Natural killer cell (primary cell): ENCODE results near the gene PDE2A. TPM values are rescaled to one million over a fixed set of nuclear protein-coding genes. Genes with fewer than 3 reads are reported as not detected.

Experiments used
- ATAC-seq, 3 donors: fragments of 150-1000 bp in 2 of 3; fragments of 200-7000 bp in 1 of 3; cut with Tn5 transposase; 1 replicate in 1 of 3; 2 replicates in 2 of 3; pipeline ENCODE4 v1.10.0; 2021; ENCODE audit warnings: mild to moderate bottlenecking in 2 of 3, moderate library complexity in 2 of 3
- DNase-seq, 2 donors: peaks; one replicate each; pipeline versions ENCODE4 v3.0.0 to v3.0.0-alpha.2; 2013 to 2021; ENCODE audit warnings: mixed read lengths in 1 of 2
- H3K27ac ChIP-seq: one replicate; pipeline ENCODE4 v1.5.1; 2013; ENCODE audit warnings: mild to moderate bottlenecking, low read length
- H3K27me3 ChIP-seq: one replicate; pipeline ENCODE4 v1.6.1; 2013; ENCODE audit warnings: low read length; ENCODE audit not compliant: control insufficient read depth, insufficient read depth
- H3K36me3 ChIP-seq: one replicate; pipeline ENCODE4 v1.6.1; 2013; ENCODE audit warnings: low read length; ENCODE audit not compliant: control insufficient read depth, insufficient read depth
- H3K4me1 ChIP-seq: one replicate; pipeline ENCODE4 v1.6.1; 2013; ENCODE audit warnings: low read length; ENCODE audit not compliant: control insufficient read depth, insufficient read depth
- H3K4me3 ChIP-seq: one replicate; pipeline ENCODE4 v1.5.1; 2013; ENCODE audit warnings: low read length
- H3K9me3 ChIP-seq: one replicate; pipeline ENCODE4 v1.6.1; 2013; ENCODE audit warnings: low read length; ENCODE audit not compliant: control insufficient read depth, insufficient read depth
- H3K27ac Mint-ChIP-seq, 2 donors: one replicate each; pipeline ENCODE4 v1.8.0; 2022; ENCODE audit warnings: mild to moderate bottlenecking in 2 of 2, mixed read lengths in 2 of 2, moderate library complexity in 1 of 2
- H3K27me3 Mint-ChIP-seq, 2 donors: one replicate each; pipeline ENCODE4 v1.8.0; 2022; ENCODE audit warnings: low read depth in 2 of 2, mixed read lengths in 2 of 2
- H3K36me3 Mint-ChIP-seq: one replicate; pipeline ENCODE4 v1.8.0; 2022; ENCODE audit warnings: mixed read lengths
- H3K4me1 Mint-ChIP-seq, 2 donors: one replicate each; pipeline ENCODE4 v1.8.0; 2022; ENCODE audit warnings: mixed read lengths in 2 of 2
- H3K4me3 Mint-ChIP-seq: one replicate; pipeline ENCODE4 v1.8.0; 2022; ENCODE audit warnings: mild to moderate bottlenecking, moderate library complexity, mixed read lengths
- H3K9me3 Mint-ChIP-seq, 2 donors: one replicate each; pipeline ENCODE4 v1.8.0; 2022; ENCODE audit warnings: mixed read lengths in 2 of 2
- CTCF ChIP-seq: fragments of 200-600 bp; IDR thresholded peaks from one replicate; pipeline ENCODE4 v1.8.0; 2022; ENCODE audit warnings: antibody characterized with exemption
- WGBS: methylation state at CpG from one replicate; pipeline ENCODE4 v1.1.7; 2013; ENCODE audit warnings: missing lambda C conversion rate; ENCODE audit not compliant: insufficient coverage; 5-methylcytosine and 5-hydroxymethylcytosine counted together
- intact Hi-C: fragments of 100-400 bp; cut with micrococcal nuclease; formaldehyde crosslinking; loops from one replicate; pipeline ENCODE4 v1.14.2; 2022
- total RNA-seq, 4 donors: library from RNA; stranded (reverse); fragments of 120-200 nt in 1 of 4; gene quantifications; one replicate each; pipeline versions ENCODE4 v1.2.3 to v1.2.4, GENCODE V29; 2013 to 2022

PDE2A gene
- total RNA-seq, 3 donors from 2014 or later (not counting 1 experiment from before 2014, with no cell fraction given), result 8.7 to 11.9 (median 9.0) TPM

- Histone ChIP-seq H3K36me3 (no peaks in the 10 kb centered on the region), H3K9me3 (no peaks in the 10 kb centered on the region), H3K27me3 (no peaks in the 10 kb centered on the region), H3K4me1 (no peaks in the 10 kb centered on the region), H3K27ac (no peak overlapping the region), H3K4me3 (no peak overlapping the region)
- no peak for ATAC-seq
- intact Hi-C loops, result no loop called here
- Mint-ChIP-seq H3K36me3 (no peaks in the 10 kb centered on the region), H3K27ac (no peak overlapping the region), H3K4me1 (peaks cover 0 to 5% of the 10 kb centered on the region in 2 donors), H3K4me3 (no peak overlapping the region), H3K9me3 (no peaks in the 10 kb centered on the region), H3K27me3 (peaks cover 5 to 29% of the 10 kb centered on the region in 2 donors)
- DNase-seq, result no peak
- 90% methylated on average over 3 of the region's 3 CpGs for WGBS
- TF ChIP-seq CTCF, result no peak
These were observed 139.6 kb downstream of the PDE2A start for GRCh38 chr11:72534371-72535193.

- no peak overlapping the region for H3K27ac Mint-ChIP-seq
- H3K36me3 ChIP-seq, result no peaks in the 10 kb centered on the region
- H3K4me3 Mint-ChIP-seq, result no peak overlapping the region
- H3K27me3 ChIP-seq, result no peaks in the 10 kb centered on the region
- no peaks in the 10 kb centered on the region for H3K36me3 Mint-ChIP-seq
- DNase-seq (no peak), ATAC-seq (no peak)
- H3K27ac ChIP-seq, result no peak overlapping the region
- H3K9me3 ChIP-seq, result no peaks in the 10 kb centered on the region
- no peaks in the 10 kb centered on the region for H3K4me1 ChIP-seq
- H3K9me3 Mint-ChIP-seq, result no peaks in the 10 kb centered on the region
- WGBS, result 98% methylated on average over 3 of the region's 3 CpGs
- no peak overlapping the region for H3K4me3 ChIP-seq
- peaks cover 5 to 16% of the 10 kb centered on the region in 2 donors for H3K27me3 Mint-ChIP-seq
- intact Hi-C loops, result no loop called here
- no peak for TF ChIP-seq CTCF
- H3K4me1 Mint-ChIP-seq, result peaks cover 7 to 16% of the 10 kb centered on the region in 2 donors
These were observed 145.2 kb downstream of the PDE2A start for GRCh38 chr11:72529068-72529467.

GRCh38 chr11:72528121-72528520 is 146.1 kb downstream of the PDE2A start:
- ATAC-seq, result no peak
- Mint-ChIP-seq H3K27ac (no peak overlapping the region), H3K4me1 (peaks cover 9 to 26% of the 10 kb centered on the region in 2 donors), H3K9me3 (no peaks in the 10 kb centered on the region), H3K36me3 (no peaks in the 10 kb centered on the region), H3K27me3 (peaks cover 7 to 14% of the 10 kb centered on the region in 2 donors), H3K4me3 (no peak overlapping the region)
- intact Hi-C loops, result no loop called here
- Histone ChIP-seq H3K9me3 (no peaks in the 10 kb centered on the region), H3K27me3 (no peaks in the 10 kb centered on the region), H3K4me3 (no peak overlapping the region), H3K4me1 (no peaks in the 10 kb centered on the region), H3K27ac (no peak overlapping the region), H3K36me3 (no peaks in the 10 kb centered on the region)
- no peak for DNase-seq
- TF ChIP-seq CTCF, result no peak
- no CpG with 5 or more reads among the region's 3 CpGs for WGBS

Other genes starting within 250 kb of the PDE2A start
- gene CLPB, start 239.9 kb downstream of the PDE2A start, total RNA-seq, result 10 to 100 TPM; 11.8 to 17.0 (median 14.1) TPM
- gene ARAP1, start 78.0 kb upstream of the PDE2A start, total RNA-seq, result 100 to 1,000 TPM; 293 to 327 (median 296) TPM
- 10 to 100 TPM; 10.9 to 17.3 (median 11.7) TPM for gene STARD10, start 119.6 kb upstream of the PDE2A start, total RNA-seq
- 100 to 1,000 TPM; 172 to 190 (median 179) TPM for gene ATG16L2, start 140.0 kb upstream of the PDE2A start, total RNA-seq